Left cardiac atrium (tissue), 4 donors: ENCODE data around the gene SC5D. TPM values are rescaled to one million over a fixed set of nuclear protein-coding genes. Genes with fewer than 3 reads are reported as not detected.

ENCODE experiments used
- ATAC-seq, 2 donors: fragments of 200-7000 bp; cut with Tn5 transposase; one replicate each; pipeline ENCODE4 v1.9.1; 2020; ENCODE audit warnings: mild to moderate bottlenecking in 2 of 2, moderate library complexity in 2 of 2
- DNase-seq: peaks from one replicate; pipeline ENCODE4 v3.0.0-alpha.2; 2020
- intact Hi-C, 2 donors: fragments of 100-400 bp; cut with DNase I; formaldehyde crosslinking; loops; one replicate each; pipeline versions ENCODE4 v1.14.1 to v1.15.1; 2022 to 2023
- total RNA-seq, 2 donors: library from RNA; stranded (reverse); fragmentation: NEBNext Ultra II Directional; extraction: Animal tissue kit (Norgen Biotek cat#: 25700); gene quantifications; one replicate each; pipeline ENCODE4 v1.2.1, GENCODE V29; 2021
- donor health status: DM: no; HTN: yes; CAD: no.
- donor health status: DM: no; HTN: yes; CAD: no; lungs with severe emphysema.
- donor health status: DM: yes; HTN: yes; CAD: no.
- donor health status: Dilated cardiomyopathy.

The SC5D gene
- total RNA-seq, 2 donors from 2014 or later: 26.2 to 29.5 TPM

DNA sequence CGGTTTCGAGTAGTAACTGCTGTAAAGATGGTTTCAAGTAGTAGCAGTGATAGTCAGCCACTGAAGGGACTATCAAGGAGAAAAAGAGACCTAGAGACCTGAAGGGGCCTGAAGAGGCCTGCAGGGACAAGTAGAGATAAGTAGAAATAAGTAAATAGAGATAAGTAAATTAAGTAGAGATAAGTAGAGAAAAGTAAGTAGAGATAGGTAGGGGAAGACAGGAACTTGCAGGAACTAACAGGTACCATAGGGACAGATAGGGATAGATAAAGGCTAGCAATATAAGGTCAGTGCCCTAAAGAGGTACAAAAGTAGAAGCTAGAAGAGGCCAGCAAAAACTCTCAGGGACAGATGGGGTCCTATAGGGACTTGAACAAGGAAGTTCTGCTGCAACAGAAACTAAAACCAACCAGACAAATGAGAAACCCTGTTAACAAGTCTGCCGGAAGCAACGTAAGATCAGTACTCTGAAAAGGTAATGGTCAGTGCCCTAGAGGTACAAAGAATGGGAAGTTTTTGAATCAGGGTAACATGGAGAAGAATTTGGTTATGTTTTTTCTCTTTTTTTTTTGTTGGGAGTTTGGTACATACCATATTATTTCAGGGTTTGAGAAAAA is 9.6 kb upstream of the SC5D start:
- ATAC-seq (no peak), DNase-seq (no peak)
- intact Hi-C loops: no loop called here

- ATAC-seq (no peak), DNase-seq (no peak)
- intact Hi-C loops: no loop called here
Observed at GRCh38 chr11:121291319-121291718, 1.3 kb upstream of the SC5D start.

DNA sequence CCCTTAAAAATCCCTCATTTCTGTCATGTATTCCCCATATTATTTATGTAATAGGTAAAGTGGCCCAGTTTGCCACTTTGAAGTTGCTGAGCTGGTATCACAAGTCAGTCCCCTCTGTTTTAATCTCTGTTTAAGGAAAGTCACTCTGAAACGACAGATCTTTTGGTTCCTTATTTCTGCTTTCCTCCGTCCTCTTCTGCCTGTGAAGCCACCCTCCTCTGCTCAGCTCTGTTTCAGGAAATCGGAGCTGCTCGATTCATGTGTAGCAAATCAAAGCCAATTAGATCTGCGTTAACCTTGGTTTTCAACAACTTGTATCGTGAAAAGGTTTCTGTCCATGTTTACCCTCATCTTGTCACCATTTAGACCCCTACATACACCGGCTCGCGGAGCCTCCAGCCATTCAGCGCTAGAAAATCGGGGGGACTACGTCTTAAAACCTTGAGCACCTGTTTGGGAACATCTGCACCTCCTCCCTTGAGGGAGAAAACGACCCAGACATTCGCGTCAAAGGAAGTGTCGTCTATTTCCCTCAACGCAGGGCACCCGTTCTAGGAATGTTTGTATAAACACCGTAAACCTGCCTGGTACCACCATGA is 576 bp upstream of the SC5D start:
- DNase-seq: peak; percentile 23
- intact Hi-C loops: no loop called here
- ATAC-seq: peak; percentile 4 to 7

- intact Hi-C loops: no loop called here
- ATAC-seq: peak; percentile 3 to 4
- no peak for DNase-seq
Observed at GRCh38 chr11:121293288-121293594, 670 bp downstream of the SC5D start.

DNA sequence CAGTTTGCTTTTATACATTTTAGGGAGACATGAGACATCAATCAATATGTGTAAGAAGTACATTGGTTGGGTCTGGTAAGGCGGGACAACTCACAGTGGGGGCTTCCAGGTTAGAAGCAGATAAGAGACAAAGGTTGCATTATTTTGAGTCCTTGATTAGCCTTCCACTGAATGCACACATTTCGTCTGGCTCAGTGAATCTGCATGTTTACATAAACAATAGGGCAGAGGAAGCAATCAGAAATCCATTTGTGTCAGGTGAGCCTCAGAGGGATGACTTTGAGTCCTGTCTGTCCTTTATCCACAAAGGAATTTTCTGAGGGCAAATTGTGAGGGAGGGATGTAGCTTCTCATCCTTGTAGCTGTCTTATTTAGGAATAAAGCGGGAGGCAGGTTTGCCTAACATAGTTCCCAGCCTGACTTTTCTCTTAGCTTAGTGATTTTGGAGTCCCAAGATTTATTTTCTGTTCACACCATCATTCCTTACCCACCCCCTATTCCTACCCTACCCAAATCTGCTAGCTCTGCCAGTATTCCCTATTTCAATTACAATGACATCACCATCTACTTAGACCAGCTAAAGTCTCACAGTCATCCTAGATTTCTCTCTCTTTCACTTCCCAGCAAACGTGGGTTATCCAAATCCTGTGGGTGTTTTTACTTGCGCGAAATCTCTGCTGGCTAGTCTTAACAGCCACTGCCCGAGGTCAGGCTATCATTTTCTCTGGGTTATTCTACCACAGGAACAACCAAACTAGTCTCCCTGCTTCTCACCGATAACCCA is 2.9 kb downstream of the SC5D start:
- intact Hi-C loops: no loop called here
- DNase-seq (no peak), ATAC-seq (no peak)

GRCh38 chr11:121297872-121298271 is 5.3 kb downstream of the SC5D start:
- DNase-seq (no peak), ATAC-seq (no peak)
- intact Hi-C loops: no loop called here

DNA sequence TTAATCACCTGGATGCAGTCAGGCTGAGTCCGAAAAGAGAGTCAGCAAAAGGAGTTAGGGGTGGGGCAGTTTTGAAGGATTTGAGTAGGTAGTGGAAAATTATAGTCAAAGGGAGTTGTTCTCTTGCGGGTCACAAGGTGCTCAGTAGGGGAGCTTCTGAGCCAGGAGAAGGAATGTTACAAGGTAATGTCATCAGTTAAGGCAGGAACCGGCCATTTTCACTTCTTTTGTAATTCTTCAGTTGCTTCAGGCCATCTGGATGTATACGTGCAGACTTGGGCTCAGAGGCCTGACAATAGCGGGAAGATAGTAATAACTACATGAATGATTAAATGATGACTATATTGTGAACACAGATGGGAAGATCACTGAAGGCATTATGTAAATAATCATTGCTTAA is 6.2 kb downstream of the SC5D start:
- ATAC-seq: no peak
- DNase-seq: no peak
- intact Hi-C loops: no loop called here

- no peak for DNase-seq
- intact Hi-C loops: no loop called here
- ATAC-seq: no peak
Observed at GRCh38 chr11:121299417-121299816, 6.8 kb downstream of the SC5D start.

GRCh38 chr11:121300313-121300971 is 7.9 kb downstream of the SC5D start:
- intact Hi-C loops: no loop called here
- ATAC-seq (peak; percentile 51 to 83), DNase-seq (peak; percentile 27)

DNA sequence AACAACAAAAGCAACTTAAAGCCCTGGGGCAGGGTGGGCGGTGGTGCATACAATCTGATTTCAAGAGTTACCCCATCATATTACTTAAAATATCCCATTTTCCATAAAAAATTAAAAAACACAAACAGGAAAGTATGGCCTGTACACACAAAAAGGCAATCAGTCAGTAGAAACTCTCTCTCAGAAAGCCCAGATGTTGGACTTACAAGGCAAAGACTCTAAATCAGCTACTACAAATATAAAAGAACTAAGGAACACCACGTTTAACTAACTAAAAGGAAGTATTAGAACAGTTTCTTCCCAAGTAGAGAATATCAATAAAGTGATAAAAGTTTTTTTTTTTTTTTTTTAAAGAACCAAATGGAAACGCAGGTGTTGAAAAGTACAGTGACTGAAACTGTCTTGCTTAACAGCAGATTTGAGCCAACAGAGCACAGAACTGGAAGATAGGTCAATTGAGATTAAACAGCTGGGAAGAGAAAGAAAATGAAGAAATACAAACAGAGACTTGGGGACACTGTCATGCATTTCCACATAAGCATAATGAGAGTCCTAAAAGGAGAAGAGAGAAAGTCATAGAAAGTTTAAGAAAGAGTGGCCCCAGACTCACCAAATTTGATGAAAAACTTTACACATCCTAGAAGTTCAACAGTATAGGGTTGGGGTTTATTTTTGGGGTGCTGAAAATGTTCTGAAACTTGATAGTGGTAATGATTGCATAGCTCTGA is 8.6 kb downstream of the SC5D start:
- intact Hi-C loops: no loop called here
- ATAC-seq (peak; percentile 27 to 64), DNase-seq (no peak)

- ATAC-seq (no peak), DNase-seq (no peak)
- intact Hi-C loops: no loop called here
Observed at GRCh38 chr11:121304759-121305158, 12.2 kb downstream of the SC5D start.

DNA sequence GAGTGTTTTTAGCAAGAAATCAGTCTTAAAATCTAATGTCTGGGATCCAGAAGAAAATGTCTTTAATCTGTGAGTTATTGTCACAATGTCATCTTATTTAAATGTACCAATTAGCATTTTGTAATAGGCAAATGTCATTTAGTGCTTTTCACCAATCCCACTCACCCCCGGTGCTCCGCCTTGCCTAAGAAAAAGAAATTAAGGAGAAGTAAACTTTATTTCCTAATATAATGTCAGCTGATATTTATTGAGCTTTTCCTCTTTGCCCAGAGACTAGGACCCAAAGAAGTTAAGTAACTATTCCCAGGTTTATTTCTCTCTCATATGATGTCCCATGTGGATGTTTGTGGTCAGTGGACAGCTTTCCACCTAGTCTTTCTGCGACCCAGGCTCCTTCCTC is 16.2 kb downstream of the SC5D start:
- no peak for ATAC-seq
- no peak for DNase-seq
- intact Hi-C loops: no loop called here

DNA sequence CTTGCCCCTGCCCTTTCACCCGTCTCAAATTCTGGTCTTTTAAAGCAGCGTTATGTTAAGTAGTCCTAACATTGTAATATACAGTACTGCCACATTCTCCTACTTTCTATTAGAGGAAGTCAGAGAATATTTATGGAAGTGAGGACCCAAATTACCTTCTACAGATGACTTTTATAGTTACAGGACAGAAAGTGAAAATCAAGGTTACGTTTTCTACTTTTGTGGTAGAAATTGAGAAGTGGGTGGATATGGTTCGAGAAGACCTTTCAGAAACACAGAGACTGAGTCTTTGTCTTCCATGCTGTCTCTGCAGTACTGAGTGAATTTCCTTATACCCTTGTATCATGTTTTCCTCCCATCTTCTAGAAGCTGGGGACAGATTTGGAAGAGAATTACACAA is 17.1 kb downstream of the SC5D start:
- ATAC-seq: no peak
- DNase-seq: no peak
- intact Hi-C loops: no loop called here

DNA sequence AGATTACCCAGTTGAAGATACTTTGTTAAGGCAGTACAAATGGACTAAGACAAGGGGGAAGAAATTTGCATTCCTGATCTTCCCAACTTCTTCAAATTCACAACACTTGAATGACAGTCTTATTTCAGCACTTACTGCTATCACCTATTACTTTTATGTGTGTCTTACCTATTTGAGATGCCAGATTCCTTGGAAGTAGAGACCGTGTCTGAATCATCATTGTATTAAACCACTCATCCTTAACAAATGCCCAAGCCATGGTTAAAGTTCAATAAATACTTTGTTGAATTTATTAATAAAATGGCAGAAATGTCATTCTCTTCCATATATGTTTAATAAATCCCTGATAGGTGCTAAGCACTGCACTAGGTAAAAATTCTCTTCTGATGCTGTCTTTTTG is 18.3 kb downstream of the SC5D start:
- DNase-seq (no peak), ATAC-seq (no peak)
- intact Hi-C loops: no loop called here

- DNase-seq: no peak
- intact Hi-C loops: no loop called here
- ATAC-seq: no peak
Observed at GRCh38 chr11:121311373-121311772, 18.8 kb downstream of the SC5D start.

DNA sequence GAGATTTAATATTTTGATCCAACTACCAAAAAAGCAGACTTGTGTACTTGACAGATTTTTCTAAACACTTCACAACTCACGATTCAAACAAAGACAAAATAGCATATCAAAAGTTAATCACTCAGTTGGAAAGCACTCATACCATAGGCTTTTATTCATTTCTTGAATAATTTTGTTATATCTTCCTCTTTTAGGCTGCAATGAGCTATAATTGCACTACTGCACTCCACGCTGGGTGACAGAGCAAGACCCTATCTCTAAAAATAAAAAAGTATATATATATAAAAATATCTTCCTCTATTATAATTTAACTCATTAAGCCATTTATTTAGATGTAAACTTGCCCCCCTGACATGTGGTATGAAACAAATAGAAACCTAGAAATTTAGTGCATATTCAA is 19.9 kb downstream of the SC5D start:
- intact Hi-C loops: no loop called here
- DNase-seq (no peak), ATAC-seq (no peak)

- intact Hi-C loops: loop anchor here in 1 of 2 donors (5.0 kb wide), 1 partner anchor 273 kb away; no protein-coding TSS in a partner anchor
- DNase-seq (no peak), ATAC-seq (peak; percentile 53 to 79)
Observed at GRCh38 chr11:121318848-121319834, 26.6 kb downstream of the SC5D start.

DNA sequence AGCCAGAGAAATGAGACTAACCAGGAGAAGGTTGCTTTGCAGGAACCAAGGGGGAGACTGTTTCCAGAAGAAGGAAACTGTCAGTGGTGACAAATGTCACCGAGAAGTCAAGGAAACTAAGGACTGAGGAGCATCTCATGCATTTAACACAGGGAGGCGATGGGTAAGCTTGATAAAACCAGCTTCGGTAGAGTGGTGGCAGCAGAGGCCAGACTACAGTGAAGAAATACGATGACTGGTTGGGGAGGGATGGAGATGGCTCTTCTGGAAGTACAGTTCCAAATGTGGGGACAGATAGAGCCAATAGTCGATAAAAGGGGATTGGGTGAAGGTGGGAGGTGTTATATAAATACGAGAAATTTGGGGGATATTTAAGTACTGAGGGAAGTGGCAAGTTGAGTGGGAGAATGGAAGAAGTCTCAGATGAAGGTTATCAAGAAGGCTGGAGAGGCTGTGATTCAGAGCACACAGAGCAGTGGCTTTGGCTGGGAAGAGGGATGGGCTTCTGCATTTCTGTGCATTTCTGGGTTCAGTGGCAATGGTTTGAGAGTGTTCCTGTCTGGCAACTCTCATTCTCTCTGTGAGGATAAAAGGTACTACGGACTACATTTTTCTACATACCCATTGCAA is 29.2 kb downstream of the SC5D start:
- ATAC-seq (peak; percentile 86 to 91), DNase-seq (peak; percentile 31)
- intact Hi-C loops: loop anchor here (2.0 to 10.0 kb wide), 4 partner anchors 103 to 269 kb away; partner anchors contain the start of genes SORL1 (in 1 of the 2) and SORL1-AS1 (in 1 of the 2)
